Neutrophil (primary cell): ENCODE measurements around the gene PBX2.
"Not testable (repeated sequence)": the region's sequence is repeated elsewhere in the genome, so short reads cannot be mapped to it uniquely, and the experiment has no call there.

Experiments used
- H3K27ac ChIP-seq: fragments of 200-600 bp; sonication (generic); 2 replicates; pipeline ENCODE4 v1.5.1; 2016; ENCODE audit warnings: mild to moderate bottlenecking, moderate library complexity
- H3K27me3 ChIP-seq: fragments of 200-600 bp; sonication (generic); 2 replicates; pipeline ENCODE4 v1.6.0; 2016; ENCODE audit warnings: mild to moderate bottlenecking
- H3K36me3 ChIP-seq: fragments of 200-600 bp; sonication (generic); 2 replicates; pipeline ENCODE4 v1.5.1; 2017
- H3K4me1 ChIP-seq, 2 experiments: fragments of 200-600 bp in 1 of 2; sonication (generic) in 1 of 2; 1 replicate in 1 of 2; 2 replicates in 1 of 2; pipeline versions ENCODE4 v1.5.1 to v1.6.1; 2013 to 2016; ENCODE audit warnings: low read depth in 1 of 2, low read length in 1 of 2, mild to moderate bottlenecking in 1 of 2, moderate library complexity in 1 of 2; ENCODE audit not compliant: control insufficient read depth in 1 of 2, insufficient read depth in 1 of 2
- H3K4me3 ChIP-seq, 2 experiments: fragments of 200-600 bp in 1 of 2; sonication (generic) in 1 of 2; 1 replicate in 1 of 2; 2 replicates in 1 of 2; pipeline ENCODE4 v1.5.1; 2013 to 2016; ENCODE audit warnings: low read depth in 1 of 2, low read length in 1 of 2, mild to moderate bottlenecking in 1 of 2, moderate library complexity in 1 of 2
- H3K9me3 ChIP-seq: fragments of 200-600 bp; sonication (generic); 2 replicates; pipeline ENCODE4 v1.5.1; 2016
- TF ChIP-seq, protein P1 (sequence below): fragments of 200-600 bp; sonication (generic); IDR thresholded peaks from 2 replicates; pipeline ENCODE4 v1.5.1; 2016; ENCODE audit warnings: antibody characterized with exemption

Gene PBX2

DNA sequence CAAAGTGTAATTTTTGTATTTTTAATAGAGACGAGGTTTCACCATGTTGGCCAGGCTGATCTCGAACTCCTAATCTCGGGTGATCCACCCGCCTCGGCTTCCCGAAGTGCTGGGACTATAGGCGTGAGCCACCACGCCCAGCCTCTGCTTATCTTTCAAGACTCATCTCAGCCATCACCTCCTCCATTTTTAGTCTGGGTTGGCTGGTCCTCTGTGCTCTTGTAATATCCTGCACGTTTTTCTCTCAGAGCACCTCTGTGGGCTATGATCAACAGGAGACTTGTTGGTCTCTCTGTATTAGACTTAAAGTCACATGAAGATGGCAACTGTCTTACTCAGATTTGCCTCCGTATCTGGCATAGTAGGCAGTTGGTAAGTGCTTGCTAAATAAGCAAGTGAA lies 26.3 kb upstream of the PBX2 start:
- Histone ChIP-seq H3K9me3 (no peaks in the 10 kb centered on the region), H3K36me3 (no peaks in the 10 kb centered on the region), H3K4me3 (no peak overlapping the region), H3K27me3 (no peaks in the 10 kb centered on the region), H3K27ac (no peak overlapping the region), H3K4me1 (no peaks in the 10 kb centered on the region)
- TF ChIP-seq, protein P1, sequence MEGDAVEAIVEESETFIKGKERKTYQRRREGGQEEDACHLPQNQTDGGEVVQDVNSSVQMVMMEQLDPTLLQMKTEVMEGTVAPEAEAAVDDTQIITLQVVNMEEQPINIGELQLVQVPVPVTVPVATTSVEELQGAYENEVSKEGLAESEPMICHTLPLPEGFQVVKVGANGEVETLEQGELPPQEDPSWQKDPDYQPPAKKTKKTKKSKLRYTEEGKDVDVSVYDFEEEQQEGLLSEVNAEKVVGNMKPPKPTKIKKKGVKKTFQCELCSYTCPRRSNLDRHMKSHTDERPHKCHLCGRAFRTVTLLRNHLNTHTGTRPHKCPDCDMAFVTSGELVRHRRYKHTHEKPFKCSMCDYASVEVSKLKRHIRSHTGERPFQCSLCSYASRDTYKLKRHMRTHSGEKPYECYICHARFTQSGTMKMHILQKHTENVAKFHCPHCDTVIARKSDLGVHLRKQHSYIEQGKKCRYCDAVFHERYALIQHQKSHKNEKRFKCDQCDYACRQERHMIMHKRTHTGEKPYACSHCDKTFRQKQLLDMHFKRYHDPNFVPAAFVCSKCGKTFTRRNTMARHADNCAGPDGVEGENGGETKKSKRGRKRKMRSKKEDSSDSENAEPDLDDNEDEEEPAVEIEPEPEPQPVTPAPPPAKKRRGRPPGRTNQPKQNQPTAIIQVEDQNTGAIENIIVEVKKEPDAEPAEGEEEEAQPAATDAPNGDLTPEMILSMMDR = no peak

DNA sequence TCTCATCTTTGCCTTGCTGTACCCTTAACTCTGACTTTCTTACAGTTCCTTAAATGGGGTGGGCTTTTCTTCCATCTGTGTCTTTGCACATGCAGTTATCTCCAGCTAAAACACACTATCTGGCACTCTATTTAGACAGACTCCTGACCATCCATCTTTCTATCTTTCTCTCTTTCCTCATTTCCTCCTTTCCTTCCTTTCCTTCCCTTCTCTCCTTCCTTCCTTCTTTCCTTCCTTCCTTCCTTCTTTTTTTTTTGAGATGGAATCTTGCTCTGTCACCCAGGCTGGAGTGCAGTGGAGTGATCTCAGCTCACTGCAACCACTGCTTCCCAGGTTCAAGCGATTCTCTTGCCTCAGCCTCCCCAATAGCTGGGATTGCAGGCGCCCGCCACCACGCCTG lies 25.6 kb upstream of the PBX2 start:
- TF ChIP-seq, protein P1 = no peak
- no peak overlapping the region for H3K4me3 ChIP-seq
- no peaks in the 10 kb centered on the region for H3K27me3 ChIP-seq
- H3K27ac ChIP-seq = no peak overlapping the region
- H3K36me3 ChIP-seq = no peaks in the 10 kb centered on the region
- no peaks in the 10 kb centered on the region for H3K9me3 ChIP-seq
- no peaks in the 10 kb centered on the region for H3K4me1 ChIP-seq

DNA sequence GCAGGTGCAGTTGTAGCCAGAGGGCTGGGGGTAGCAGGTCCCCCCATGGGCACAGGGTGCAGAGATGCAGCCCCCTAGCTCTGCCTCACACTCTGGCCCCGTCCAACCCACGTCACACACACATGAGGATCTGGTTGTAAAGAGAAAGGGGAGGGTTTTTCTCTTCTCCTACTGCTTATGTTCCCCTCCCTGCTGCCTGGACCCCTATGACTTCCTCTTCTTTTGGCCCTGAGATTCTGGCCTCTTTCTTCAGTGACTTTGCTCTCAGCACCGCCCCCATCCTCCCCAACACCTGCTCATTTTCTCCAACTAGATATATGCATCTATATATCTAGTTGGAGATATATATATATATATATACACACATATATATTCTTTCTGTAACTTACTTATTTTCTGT lies 24.1 kb upstream of the PBX2 start:
- no peaks in the 10 kb centered on the region for H3K4me1 ChIP-seq
- H3K36me3 ChIP-seq = no peaks in the 10 kb centered on the region
- H3K9me3 ChIP-seq = no peaks in the 10 kb centered on the region
- H3K4me3 ChIP-seq = no peak overlapping the region
- TF ChIP-seq, protein P1 = no peak
- no peak overlapping the region for H3K27ac ChIP-seq
- H3K27me3 ChIP-seq = no peaks in the 10 kb centered on the region

DNA sequence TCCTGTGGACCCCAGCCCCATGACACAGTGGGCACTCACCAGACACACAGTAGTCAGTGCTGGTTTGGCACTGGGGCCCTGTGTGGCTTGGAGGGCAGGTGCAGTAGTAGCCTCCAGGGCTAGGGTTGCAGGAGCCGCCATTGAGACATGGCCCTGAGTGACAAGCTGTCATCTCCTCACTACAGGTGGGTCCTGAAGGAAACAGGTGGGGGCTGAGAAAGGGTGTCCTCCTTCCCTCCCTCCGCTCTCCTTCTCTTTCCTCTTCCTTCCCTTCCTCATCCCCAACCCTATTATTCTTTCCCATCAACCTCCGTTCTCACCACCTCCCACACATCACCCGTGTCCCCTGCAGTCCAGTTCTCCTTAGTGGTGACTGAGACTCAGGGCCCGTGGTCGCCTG lies 23.6 kb upstream of the PBX2 start:
- H3K27me3 ChIP-seq = no peaks in the 10 kb centered on the region
- H3K27ac ChIP-seq = no peak overlapping the region
- no peaks in the 10 kb centered on the region for H3K9me3 ChIP-seq
- TF ChIP-seq, protein P1 = no peak
- H3K36me3 ChIP-seq = no peaks in the 10 kb centered on the region
- no peaks in the 10 kb centered on the region for H3K4me1 ChIP-seq
- H3K4me3 ChIP-seq = no peak overlapping the region

DNA sequence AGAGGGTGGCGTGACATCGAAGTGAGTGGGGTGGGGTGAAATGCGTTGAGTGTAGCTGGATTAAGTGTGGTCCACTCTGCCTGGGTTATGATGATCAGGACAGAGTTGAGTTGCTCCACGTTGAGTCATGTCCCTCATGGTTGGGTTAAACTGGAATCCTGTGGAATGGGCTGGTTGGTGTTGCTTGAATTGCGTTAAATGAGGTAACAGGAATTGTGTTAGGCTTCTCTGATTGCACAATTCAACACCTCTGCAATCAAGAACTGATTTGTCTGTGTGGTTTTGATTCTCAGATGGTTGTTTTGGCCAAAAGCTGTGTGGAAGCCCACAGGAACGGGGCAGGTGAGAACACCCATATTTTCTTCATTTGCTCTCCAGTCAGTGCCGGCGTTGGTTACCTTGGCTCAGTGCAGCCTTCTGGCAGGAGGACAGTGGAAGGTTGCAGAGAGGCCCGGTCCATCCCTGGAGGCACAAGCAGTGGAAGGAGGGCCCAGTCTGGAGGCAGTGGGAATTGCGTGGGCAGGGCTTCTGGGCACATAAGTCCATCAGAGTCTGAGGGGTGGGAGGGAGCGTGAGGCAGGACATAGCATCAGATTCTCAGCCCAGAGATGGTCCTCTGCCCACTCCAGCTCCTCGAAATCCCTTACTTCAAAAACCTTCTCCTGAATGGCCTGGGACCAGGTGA lies 22.2 kb upstream of the PBX2 start:
- TF ChIP-seq, protein P1 = no peak
- H3K36me3 ChIP-seq = no peaks in the 10 kb centered on the region
- H3K4me1 ChIP-seq = no peaks in the 10 kb centered on the region
- H3K27me3 ChIP-seq = no peaks in the 10 kb centered on the region
- H3K9me3 ChIP-seq = no peaks in the 10 kb centered on the region
- no peak overlapping the region for H3K4me3 ChIP-seq
- H3K27ac ChIP-seq = no peak overlapping the region

DNA sequence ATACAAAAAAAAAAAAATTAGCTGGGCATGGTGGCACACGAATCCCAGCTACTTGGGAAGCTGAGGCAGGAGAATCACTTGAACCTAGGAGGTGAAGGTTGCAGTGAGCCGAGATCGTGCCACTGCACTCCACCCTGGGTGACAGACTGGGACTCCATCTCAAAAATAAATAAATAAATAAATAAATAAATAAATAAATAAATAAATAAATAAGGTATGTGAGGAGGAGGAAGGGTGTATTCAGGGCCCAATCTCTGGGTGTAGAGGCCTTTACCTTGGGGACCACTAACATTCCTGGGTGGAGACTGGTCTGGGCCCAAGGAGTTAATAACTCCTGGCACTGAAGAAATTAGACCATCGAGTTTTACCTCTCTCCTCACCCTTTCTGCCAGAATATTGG lies 21.4 kb upstream of the PBX2 start:
- not testable (repeated sequence) for H3K27me3 ChIP-seq

More for the DNA sequence above, 21.4 kb upstream of the PBX2 start:
- not testable (repeated sequence) for H3K36me3 ChIP-seq, H3K4me3 ChIP-seq, H3K27ac ChIP-seq, H3K4me1 ChIP-seq, H3K9me3 ChIP-seq
